Measurements from ENCODE around the gene CAMTA1. TPM values are rescaled to one million over a fixed set of nuclear protein-coding genes. Genes with fewer than 3 reads are reported as not detected.

CAMTA1 gene
- polyA plus RNA-seq, 2 donors = 61.1 to 75.0 TPM

GRCh38 chr1:7432102-7432899 is 647.0 kb downstream of the CAMTA1 start:
- WGBS, 2 donors = 86 to 89% methylated on average over 13 to 15 of the region's 15 CpGs
- no peak overlapping the region for H3K4me3 ChIP-seq (ENCODE audit: low read depth in 1 of 2, low read length in 2 of 2)
- no peaks in the 10 kb centered on the region for H3K4me1 ChIP-seq (ENCODE audit: control insufficient read depth in 2 of 2, insufficient read depth in 2 of 2, low read length in 1 of 2)
- H3K9me3 ChIP-seq (ENCODE audit: control insufficient read depth in 2 of 2, insufficient read depth in 1 of 2, low read depth in 1 of 2, low read length in 1 of 2) = peaks cover 0 to 7% of the 10 kb centered on the region in 2 donors
- no peaks in the 10 kb centered on the region for H3K27me3 ChIP-seq (ENCODE audit: control insufficient read depth in 1 of 2, insufficient read depth in 2 of 2, low read length in 2 of 2)
- no peak overlapping the region for H3K27ac ChIP-seq (ENCODE audit: low read depth in 2 of 2, low read length in 1 of 2)
- H3K36me3 ChIP-seq (ENCODE audit: control insufficient read depth in 2 of 2, insufficient read depth in 2 of 2, low read length in 1 of 2) = no peaks in the 10 kb centered on the region

GRCh38 chr1:7432900-7433380 is 647.7 kb downstream of the CAMTA1 start:
- Histone ChIP-seq H3K36me3 (ENCODE audit: control insufficient read depth in 2 of 2, insufficient read depth in 2 of 2, low read length in 1 of 2) (no peaks in the 10 kb centered on the region), H3K27ac (ENCODE audit: low read depth in 2 of 2, low read length in 1 of 2) (no peak overlapping the region), H3K27me3 (ENCODE audit: control insufficient read depth in 1 of 2, insufficient read depth in 2 of 2, low read length in 2 of 2) (no peaks in the 10 kb centered on the region), H3K4me3 (ENCODE audit: low read depth in 1 of 2, low read length in 2 of 2) (no peak overlapping the region), H3K4me1 (ENCODE audit: control insufficient read depth in 2 of 2, insufficient read depth in 2 of 2, low read length in 1 of 2) (no peaks in the 10 kb centered on the region), H3K9me3 (ENCODE audit: control insufficient read depth in 2 of 2, insufficient read depth in 1 of 2, low read depth in 1 of 2, low read length in 1 of 2) (peaks cover 0 to 7% of the 10 kb centered on the region in 2 donors)
- WGBS, 2 donors = 88 to 89% methylated on average over 5 of the region's 5 CpGs

- Histone ChIP-seq H3K36me3 (ENCODE audit: control insufficient read depth in 2 of 2, insufficient read depth in 2 of 2, low read length in 1 of 2) (no peaks in the 10 kb centered on the region), H3K4me3 (ENCODE audit: low read depth in 1 of 2, low read length in 2 of 2) (no peak overlapping the region), H3K4me1 (ENCODE audit: control insufficient read depth in 2 of 2, insufficient read depth in 2 of 2, low read length in 1 of 2) (no peaks in the 10 kb centered on the region), H3K27ac (ENCODE audit: low read depth in 2 of 2, low read length in 1 of 2) (no peak overlapping the region), H3K9me3 (ENCODE audit: control insufficient read depth in 2 of 2, insufficient read depth in 1 of 2, low read depth in 1 of 2, low read length in 1 of 2) (peaks cover 0 to 7% of the 10 kb centered on the region in 2 donors), H3K27me3 (ENCODE audit: control insufficient read depth in 1 of 2, insufficient read depth in 2 of 2, low read length in 2 of 2) (no peaks in the 10 kb centered on the region)
- 96 to 97% methylated on average over 5 of the region's 5 CpGs for WGBS, 2 donors
Measured at GRCh38 chr1:7434566-7434965, 649.3 kb downstream of the CAMTA1 start.

- 91 to 92% methylated on average over 14 of the region's 14 CpGs for WGBS, 2 donors
- H3K27me3 ChIP-seq (ENCODE audit: control insufficient read depth in 1 of 2, insufficient read depth in 2 of 2, low read length in 2 of 2) = no peaks in the 10 kb centered on the region
- peaks cover 0 to 2% of the 10 kb centered on the region in 2 donors for H3K9me3 ChIP-seq (ENCODE audit: control insufficient read depth in 2 of 2, insufficient read depth in 1 of 2, low read depth in 1 of 2, low read length in 1 of 2)
- no peak overlapping the region for H3K27ac ChIP-seq (ENCODE audit: low read depth in 2 of 2, low read length in 1 of 2)
- no peaks in the 10 kb centered on the region for H3K4me1 ChIP-seq (ENCODE audit: control insufficient read depth in 2 of 2, insufficient read depth in 2 of 2, low read length in 1 of 2)
- H3K36me3 ChIP-seq (ENCODE audit: control insufficient read depth in 2 of 2, insufficient read depth in 2 of 2, low read length in 1 of 2) = no peaks in the 10 kb centered on the region
- no peak overlapping the region for H3K4me3 ChIP-seq (ENCODE audit: low read depth in 1 of 2, low read length in 2 of 2)
Measured at GRCh38 chr1:7435276-7436055, 650.2 kb downstream of the CAMTA1 start.

- Histone ChIP-seq H3K4me1 (ENCODE audit: control insufficient read depth in 2 of 2, insufficient read depth in 2 of 2, low read length in 1 of 2) (no peaks in the 10 kb centered on the region), H3K36me3 (ENCODE audit: control insufficient read depth in 2 of 2, insufficient read depth in 2 of 2, low read length in 1 of 2) (no peaks in the 10 kb centered on the region), H3K27ac (ENCODE audit: low read depth in 2 of 2, low read length in 1 of 2) (no peak overlapping the region), H3K27me3 (ENCODE audit: control insufficient read depth in 1 of 2, insufficient read depth in 2 of 2, low read length in 2 of 2) (no peaks in the 10 kb centered on the region), H3K9me3 (ENCODE audit: control insufficient read depth in 2 of 2, insufficient read depth in 1 of 2, low read depth in 1 of 2, low read length in 1 of 2) (peaks cover 0 to 2% of the 10 kb centered on the region in 2 donors), H3K4me3 (ENCODE audit: low read depth in 1 of 2, low read length in 2 of 2) (no peak overlapping the region)
- 76 to 85% methylated on average over 20 of the region's 20 CpGs for WGBS, 2 donors
Measured at GRCh38 chr1:7436056-7437005, 651.1 kb downstream of the CAMTA1 start.

- H3K9me3 ChIP-seq (ENCODE audit: control insufficient read depth in 2 of 2, insufficient read depth in 1 of 2, low read depth in 1 of 2, low read length in 1 of 2) = peaks cover 0 to 2% of the 10 kb centered on the region in 2 donors
- no peaks in the 10 kb centered on the region for H3K27me3 ChIP-seq (ENCODE audit: control insufficient read depth in 1 of 2, insufficient read depth in 2 of 2, low read length in 2 of 2)
- H3K36me3 ChIP-seq (ENCODE audit: control insufficient read depth in 2 of 2, insufficient read depth in 2 of 2, low read length in 1 of 2) = no peaks in the 10 kb centered on the region
- no peaks in the 10 kb centered on the region for H3K4me1 ChIP-seq (ENCODE audit: control insufficient read depth in 2 of 2, insufficient read depth in 2 of 2, low read length in 1 of 2)
- no peak overlapping the region for H3K27ac ChIP-seq (ENCODE audit: low read depth in 2 of 2, low read length in 1 of 2)
- WGBS, 2 donors = 81 to 93% methylated on average over 9 of the region's 9 CpGs
- H3K4me3 ChIP-seq (ENCODE audit: low read depth in 1 of 2, low read length in 2 of 2) = no peak overlapping the region
Measured at GRCh38 chr1:7437036-7437435, 651.8 kb downstream of the CAMTA1 start.

GRCh38 chr1:7437608-7438395 is 652.5 kb downstream of the CAMTA1 start:
- no peaks in the 10 kb centered on the region for H3K4me1 ChIP-seq (ENCODE audit: control insufficient read depth in 2 of 2, insufficient read depth in 2 of 2, low read length in 1 of 2)
- H3K4me3 ChIP-seq (ENCODE audit: low read depth in 1 of 2, low read length in 2 of 2) = no peak overlapping the region
- H3K9me3 ChIP-seq (ENCODE audit: control insufficient read depth in 2 of 2, insufficient read depth in 1 of 2, low read depth in 1 of 2, low read length in 1 of 2) = peaks cover 0 to 2% of the 10 kb centered on the region in 2 donors
- H3K27ac ChIP-seq (ENCODE audit: low read depth in 2 of 2, low read length in 1 of 2) = no peak overlapping the region
- no peaks in the 10 kb centered on the region for H3K36me3 ChIP-seq (ENCODE audit: control insufficient read depth in 2 of 2, insufficient read depth in 2 of 2, low read length in 1 of 2)
- H3K27me3 ChIP-seq (ENCODE audit: control insufficient read depth in 1 of 2, insufficient read depth in 2 of 2, low read length in 2 of 2) = no peaks in the 10 kb centered on the region
- WGBS, 2 donors = 91 to 94% methylated on average over 21 of the region's 21 CpGs

GRCh38 chr1:7438396-7438785 is 653.1 kb downstream of the CAMTA1 start:
- no peaks in the 10 kb centered on the region for H3K36me3 ChIP-seq (ENCODE audit: control insufficient read depth in 2 of 2, insufficient read depth in 2 of 2, low read length in 1 of 2)
- H3K4me3 ChIP-seq (ENCODE audit: low read depth in 1 of 2, low read length in 2 of 2) = no peak overlapping the region
- no peaks in the 10 kb centered on the region for H3K27me3 ChIP-seq (ENCODE audit: control insufficient read depth in 1 of 2, insufficient read depth in 2 of 2, low read length in 2 of 2)
- WGBS, 2 donors = 79 to 81% methylated on average over 7 of the region's 7 CpGs
- peaks cover 0 to 2% of the 10 kb centered on the region in 2 donors for H3K9me3 ChIP-seq (ENCODE audit: control insufficient read depth in 2 of 2, insufficient read depth in 1 of 2, low read depth in 1 of 2, low read length in 1 of 2)
- no peaks in the 10 kb centered on the region for H3K4me1 ChIP-seq (ENCODE audit: control insufficient read depth in 2 of 2, insufficient read depth in 2 of 2, low read length in 1 of 2)
- no peak overlapping the region for H3K27ac ChIP-seq (ENCODE audit: low read depth in 2 of 2, low read length in 1 of 2)
